Muscle of arm (tissue), 12 donors: Measurements from ENCODE around the gene GRAP2. TPM values are rescaled to one million over a fixed set of nuclear protein-coding genes. Genes with fewer than 3 reads are reported as not detected.
"Not testable (repeated sequence)": the region's sequence is repeated elsewhere in the genome, so short reads cannot be mapped to it uniquely, and the experiment has no call there.

Experiments used
- DNase-seq: peaks from one replicate; pipeline ENCODE4 v3.0.0-alpha.2; 2013
- polyA plus RNA-seq, 12 donors: library from polyadenylated mRNA; unstranded; fragments of 120-200 nt; gene quantifications; one replicate each; pipeline ENCODE4 v1.2.1, GENCODE V29; 2013; ENCODE audit not compliant: insufficient read length in 12 of 12

Gene GRAP2
- polyA plus RNA-seq, 12 donors: 0.28 to 3.1 (median 0.85) TPM; not detected in 2

- DNase-seq: no peak
Observed at GRCh38 chr22:39943953-39944872, 43.3 kb downstream of the GRAP2 start.

GRCh38 chr22:39946126-39946502 is 45.2 kb downstream of the GRAP2 start:
- no peak for DNase-seq

- DNase-seq: no peak
Observed at GRCh38 chr22:39946503-39947219, 45.8 kb downstream of the GRAP2 start.

- no peak for DNase-seq
Observed at GRCh38 chr22:39947220-39948216, 46.6 kb downstream of the GRAP2 start.

GRCh38 chr22:39949964-39950737 is 49.3 kb downstream of the GRAP2 start:
- no peak for DNase-seq

GRCh38 chr22:39951603-39952293 is 50.9 kb downstream of the GRAP2 start:
- not testable (repeated sequence) for DNase-seq

- DNase-seq: no peak
Observed at GRCh38 chr22:39952347-39952746, 51.5 kb downstream of the GRAP2 start.

GRCh38 chr22:39953101-39953500 is 52.2 kb downstream of the GRAP2 start:
- no peak for DNase-seq

GRCh38 chr22:39954584-39955055 is 53.7 kb downstream of the GRAP2 start:
- peak; percentile 35 for DNase-seq

- DNase-seq: no peak
Observed at GRCh38 chr22:39955675-39956074, 54.8 kb downstream of the GRAP2 start.

- no peak for DNase-seq
Observed at GRCh38 chr22:39956932-39957664, 56.2 kb downstream of the GRAP2 start.

- no peak for DNase-seq
Observed at GRCh38 chr22:39958009-39958711, 57.3 kb downstream of the GRAP2 start.

- no peak for DNase-seq
Observed at GRCh38 chr22:39958949-39959639, 58.2 kb downstream of the GRAP2 start.

GRCh38 chr22:39959640-39960447 is 59.0 kb downstream of the GRAP2 start, which contains the start of gene TMA7B:
TSS of gene TMA7B (plus strand) at chr22:39960397. CDS start at chr22:39964375, 3,978 bp downstream.
- no peak for DNase-seq

GRCh38 chr22:39960791-39961746 is 60.2 kb downstream of the GRAP2 start:
- no peak for DNase-seq

- DNase-seq: no peak
Observed at GRCh38 chr22:39962071-39962470, 61.2 kb downstream of the GRAP2 start.
